HG02610 (cell line): ENCODE data around the gene TNFRSF11A.

Experiments
- ATAC-seq: cut with Tn5 transposase; IDR thresholded peaks from one replicate; pipeline ENCODE4 v1.9.1; 2021; ENCODE audit warnings: mild to moderate bottlenecking, moderate library complexity; ENCODE audit not compliant: unreplicated experiment

TNFRSF11A gene

GRCh38 chr18:62324917-62325805 is at the start of gene TNFRSF11A:
Gene TNFRSF11A, plus strand, starts transcription at chr18:62325310. Its CDS starts 43 bp downstream, at chr18:62325353.
- peak; percentile 68 for ATAC-seq

DNA sequence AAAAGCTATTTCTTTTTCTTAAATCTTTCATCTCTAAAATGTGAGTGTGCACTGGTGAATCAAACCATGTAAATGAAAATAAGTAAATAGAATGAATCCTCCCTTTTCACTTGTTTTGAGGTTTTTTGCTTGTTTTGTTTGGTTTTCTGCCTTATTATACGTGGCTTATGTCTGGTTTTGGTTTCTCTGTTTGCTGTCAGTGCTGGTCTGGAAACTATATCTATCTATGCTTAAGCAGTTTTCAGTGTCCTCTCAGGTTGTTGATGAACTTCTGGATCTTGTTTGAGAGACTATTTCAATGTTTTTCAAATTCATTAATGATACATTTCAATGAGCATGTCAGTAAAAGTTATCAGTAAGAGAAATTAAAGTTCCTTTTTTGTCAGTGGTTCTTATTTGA is 48.1 kb upstream of the TNFRSF11A start:
- ATAC-seq, result no peak

GRCh38 chr18:62279561-62279960 is 45.5 kb upstream of the TNFRSF11A start:
- ATAC-seq, result no peak

GRCh38 chr18:62280058-62280457 is 45.1 kb upstream of the TNFRSF11A start:
- ATAC-seq, result no peak

GRCh38 chr18:62280786-62281185 is 44.3 kb upstream of the TNFRSF11A start:
- ATAC-seq, result no peak

DNA sequence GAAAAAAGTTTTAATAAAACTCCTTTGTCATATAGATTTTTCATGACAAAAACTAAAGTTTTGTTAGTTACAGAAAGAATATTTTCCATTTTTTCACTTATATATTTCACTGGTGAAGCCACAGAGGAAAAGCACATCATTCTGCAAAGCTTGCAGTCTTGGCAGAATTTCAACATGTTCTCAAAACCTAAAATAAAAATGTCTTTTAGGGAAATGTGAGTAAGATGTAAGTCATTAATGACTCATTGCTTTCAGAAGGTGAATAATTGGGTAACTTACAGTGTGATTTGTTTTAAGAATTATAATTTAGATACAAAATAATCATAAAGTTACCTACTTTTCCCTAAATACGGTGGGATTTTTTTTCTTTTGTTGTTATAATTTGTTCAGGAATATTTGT is 43.4 kb upstream of the TNFRSF11A start:
- ATAC-seq, result no peak

DNA sequence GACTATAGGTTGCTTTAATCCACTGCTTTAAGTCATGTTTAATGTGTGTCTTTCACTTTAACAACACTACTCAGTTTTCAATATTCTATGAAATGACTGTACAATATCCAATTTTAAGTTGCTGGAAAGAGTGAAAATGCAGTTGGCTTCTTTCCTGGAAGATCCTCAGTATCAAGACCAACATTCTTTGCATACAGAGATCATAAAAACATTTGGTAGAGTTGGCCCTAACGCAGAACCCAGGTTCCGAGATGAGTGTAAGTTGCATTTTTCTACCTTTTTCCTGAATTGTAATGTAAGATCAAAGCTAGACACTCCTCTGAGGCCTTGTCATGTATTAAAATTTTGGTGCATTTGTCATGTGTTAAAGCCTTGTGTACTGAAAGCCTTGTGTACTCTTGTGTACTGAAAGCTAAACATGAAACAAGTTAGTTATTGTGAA is 42.9 kb upstream of the TNFRSF11A start:
- ATAC-seq, result no peak

DNA sequence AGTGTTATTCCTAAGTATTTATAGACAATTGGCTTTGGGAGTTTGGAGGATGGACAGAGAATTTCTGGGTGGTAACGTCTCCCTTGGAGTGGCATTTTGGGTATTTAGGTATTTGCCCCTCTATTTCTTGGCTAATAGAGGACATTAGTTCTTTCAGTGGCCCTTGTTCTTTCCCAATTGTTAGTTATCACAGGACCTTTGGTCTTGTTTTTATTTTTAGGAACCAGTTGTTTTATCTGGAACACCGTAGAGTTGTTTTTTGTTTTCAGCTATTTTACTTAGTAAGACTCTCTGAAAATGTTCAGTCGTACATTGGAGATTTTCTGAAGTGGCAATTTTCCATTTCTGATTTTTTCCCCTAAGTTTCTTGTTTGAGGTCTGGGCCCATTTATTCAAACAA is 40.5 kb upstream of the TNFRSF11A start:
- ATAC-seq, result no peak

DNA sequence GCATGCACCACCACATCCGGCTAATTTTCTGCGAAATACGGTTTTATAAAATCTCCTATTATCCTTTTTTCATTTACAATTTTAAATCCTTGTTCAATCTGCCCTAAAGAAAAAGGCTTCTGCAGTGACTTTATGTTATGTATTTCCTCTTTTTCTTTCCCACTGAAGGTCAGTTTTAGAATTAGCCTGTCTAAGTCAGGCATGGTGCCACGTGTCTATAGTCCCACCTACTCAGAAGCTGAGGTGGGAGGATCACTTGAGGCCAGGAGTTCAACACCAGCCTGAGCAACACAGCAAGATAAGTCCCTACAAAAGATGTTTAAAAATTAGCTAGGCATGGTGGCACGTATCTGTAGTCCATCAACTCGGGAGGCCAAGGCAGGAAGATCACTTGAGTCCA is 39.8 kb upstream of the TNFRSF11A start:
- ATAC-seq, result no peak

- ATAC-seq, result peak; percentile 35
These were observed 37.1 kb upstream of the TNFRSF11A start for GRCh38 chr18:62287781-62288664.

GRCh38 chr18:62288665-62289008 is 36.5 kb upstream of the TNFRSF11A start:
- peak; percentile 51 for ATAC-seq

GRCh38 chr18:62289047-62289446 is 36.1 kb upstream of the TNFRSF11A start:
- peak; percentile 85 for ATAC-seq

DNA sequence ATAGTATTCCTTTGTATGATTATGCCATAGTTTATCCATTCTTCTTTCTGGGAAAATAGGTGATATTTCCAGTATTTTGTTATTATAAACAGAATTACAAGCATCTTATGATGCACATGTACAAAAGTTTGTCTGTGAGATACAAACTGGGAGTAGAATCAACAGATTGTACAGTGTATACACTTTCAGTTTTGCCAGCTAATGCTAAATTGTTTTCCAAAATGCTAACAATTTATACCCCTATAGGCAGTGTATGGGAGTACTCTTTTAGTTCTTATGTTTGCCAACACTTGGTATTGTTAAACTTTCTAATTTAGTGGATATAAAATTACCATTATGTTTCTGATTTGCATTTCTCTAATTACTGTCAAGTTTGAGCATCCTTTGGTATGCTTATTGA is 31.0 kb upstream of the TNFRSF11A start:
- ATAC-seq, result no peak

DNA sequence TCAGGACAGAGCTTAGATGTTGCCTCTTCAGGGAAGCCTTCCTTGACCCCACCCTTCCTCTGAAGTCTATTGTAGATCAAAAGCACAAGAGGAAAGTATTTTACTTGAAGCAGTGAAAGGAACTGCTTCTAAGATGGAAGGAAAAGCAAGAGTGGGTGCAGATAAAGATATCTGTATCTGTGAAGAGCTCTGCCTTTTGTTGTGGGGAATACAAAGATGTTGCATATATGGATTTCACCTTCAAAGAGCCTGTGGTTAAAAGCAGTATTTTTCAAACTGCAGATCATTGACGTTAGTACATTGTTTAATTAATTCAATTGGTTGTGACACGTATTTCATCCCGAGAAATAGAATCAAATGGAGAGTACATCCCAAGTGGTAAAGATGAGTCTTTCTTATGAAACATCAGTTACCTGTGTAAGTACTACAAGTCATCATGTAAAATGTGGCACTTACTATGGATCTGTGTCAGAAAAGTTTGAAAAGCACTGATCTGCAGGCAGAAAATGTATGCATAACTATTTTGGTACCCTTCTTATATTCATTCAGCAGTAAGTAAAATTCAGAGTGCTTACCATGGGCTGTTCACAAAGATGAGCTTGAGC is 24.6 kb upstream of the TNFRSF11A start:
- no peak for ATAC-seq

GRCh38 chr18:62301322-62301721 is 23.8 kb upstream of the TNFRSF11A start:
- no peak for ATAC-seq

- ATAC-seq, result no peak
These were observed 12.3 kb upstream of the TNFRSF11A start for GRCh38 chr18:62312851-62313250.

GRCh38 chr18:62318228-62319180 is 6.6 kb upstream of the TNFRSF11A start:
- ATAC-seq, result no peak

- ATAC-seq, result no peak
These were observed 3.9 kb upstream of the TNFRSF11A start for GRCh38 chr18:62321201-62321600.

GRCh38 chr18:62323483-62324180 is 1.5 kb upstream of the TNFRSF11A start:
- ATAC-seq, result no peak
